SK-N-SH treated with all-trans-retinoic acid at 6 μM for 48 hours (cell line): Measurements from ENCODE around the gene CCDC88C.

ENCODE experiments used
- ARNTL ChIP-seq: fragments of 450-650 bp; formaldehyde crosslinking; IDR thresholded peaks from 2 replicates; pipeline ENCODE4 v1.5.0; 2020; ENCODE audit warnings: low read depth, mild to moderate bottlenecking, moderate library complexity, borderline replicate concordance
- CSDC2 ChIP-seq: fragments of 250-450 bp; sonication (Bioruptor Pico); IDR thresholded peaks from 2 replicates; pipeline ENCODE4 v1.5.0; 2020; ENCODE audit warnings: mild to moderate bottlenecking, moderate library complexity
- GLIS3 ChIP-seq: fragments of 250-450 bp; sonication (Bioruptor Pico); IDR thresholded peaks from 2 replicates; pipeline ENCODE4 v1.5.0; 2020; ENCODE audit warnings: mild to moderate bottlenecking, moderate library complexity
- TSHZ2 ChIP-seq: fragments of 250-450 bp; sonication (Bioruptor Pico); IDR thresholded peaks from 2 replicates; pipeline ENCODE4 v1.5.0; 2020; ENCODE audit warnings: mild to moderate bottlenecking, moderate library complexity
- ZNF8 ChIP-seq: fragments of 450-650 bp; formaldehyde crosslinking; IDR thresholded peaks from 2 replicates; pipeline ENCODE4 v1.5.0; 2020; ENCODE audit warnings: mild to moderate bottlenecking, moderate library complexity
- TF ChIP-seq, protein P1 (sequence below): fragments of 250-450 bp; sonication (Bioruptor Pico); IDR thresholded peaks from 2 replicates; pipeline ENCODE4 v1.5.1; 2020; ENCODE audit warnings: low read depth, mild to moderate bottlenecking, moderate library complexity
- TF ChIP-seq, protein P2 (sequence below): fragments of 250-450 bp; sonication (Bioruptor Pico); IDR thresholded peaks from 2 replicates; pipeline ENCODE4 v1.5.1; 2021; ENCODE audit warnings: mild to moderate bottlenecking, moderate library complexity
- TF ChIP-seq, protein P3 (sequence below): fragments of 250-450 bp; sonication (Bioruptor Pico); IDR thresholded peaks from 2 replicates; pipeline ENCODE4 v1.8.0; 2020; ENCODE audit warnings: mild to moderate bottlenecking, moderate library complexity, borderline replicate concordance

DNA sequence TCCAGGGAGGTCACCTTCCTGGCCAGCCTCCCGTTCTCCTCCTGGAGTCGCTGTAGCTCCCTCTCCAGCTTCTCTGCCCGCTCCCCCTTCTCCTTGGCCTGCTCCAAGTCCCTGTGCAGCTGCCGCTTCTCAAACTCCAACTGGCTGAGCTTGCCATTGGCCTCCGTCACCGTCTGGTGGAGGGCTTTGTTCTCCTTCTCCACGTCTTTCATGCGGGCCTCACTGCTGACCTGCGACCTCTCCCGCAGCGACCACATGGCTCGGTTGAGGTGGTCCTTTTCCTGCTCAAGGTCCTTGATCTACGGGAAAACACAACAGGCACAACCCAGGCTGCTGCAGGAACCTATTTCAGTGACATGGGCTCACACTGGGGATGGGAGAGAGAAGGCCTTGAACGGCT lies 103.8 kb downstream of the CCDC88C start:
- TF ChIP-seq, protein P1, sequence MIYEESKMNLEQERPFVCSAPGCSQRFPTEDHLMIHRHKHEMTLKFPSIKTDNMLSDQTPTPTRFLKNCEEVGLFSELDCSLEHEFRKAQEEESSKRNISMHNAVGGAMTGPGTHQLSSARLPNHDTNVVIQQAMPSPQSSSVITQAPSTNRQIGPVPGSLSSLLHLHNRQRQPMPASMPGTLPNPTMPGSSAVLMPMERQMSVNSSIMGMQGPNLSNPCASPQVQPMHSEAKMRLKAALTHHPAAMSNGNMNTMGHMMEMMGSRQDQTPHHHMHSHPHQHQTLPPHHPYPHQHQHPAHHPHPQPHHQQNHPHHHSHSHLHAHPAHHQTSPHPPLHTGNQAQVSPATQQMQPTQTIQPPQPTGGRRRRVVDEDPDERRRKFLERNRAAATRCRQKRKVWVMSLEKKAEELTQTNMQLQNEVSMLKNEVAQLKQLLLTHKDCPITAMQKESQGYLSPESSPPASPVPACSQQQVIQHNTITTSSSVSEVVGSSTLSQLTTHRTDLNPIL (CRISPR knock-in tag): no peak
- TF ChIP-seq, protein P2, sequence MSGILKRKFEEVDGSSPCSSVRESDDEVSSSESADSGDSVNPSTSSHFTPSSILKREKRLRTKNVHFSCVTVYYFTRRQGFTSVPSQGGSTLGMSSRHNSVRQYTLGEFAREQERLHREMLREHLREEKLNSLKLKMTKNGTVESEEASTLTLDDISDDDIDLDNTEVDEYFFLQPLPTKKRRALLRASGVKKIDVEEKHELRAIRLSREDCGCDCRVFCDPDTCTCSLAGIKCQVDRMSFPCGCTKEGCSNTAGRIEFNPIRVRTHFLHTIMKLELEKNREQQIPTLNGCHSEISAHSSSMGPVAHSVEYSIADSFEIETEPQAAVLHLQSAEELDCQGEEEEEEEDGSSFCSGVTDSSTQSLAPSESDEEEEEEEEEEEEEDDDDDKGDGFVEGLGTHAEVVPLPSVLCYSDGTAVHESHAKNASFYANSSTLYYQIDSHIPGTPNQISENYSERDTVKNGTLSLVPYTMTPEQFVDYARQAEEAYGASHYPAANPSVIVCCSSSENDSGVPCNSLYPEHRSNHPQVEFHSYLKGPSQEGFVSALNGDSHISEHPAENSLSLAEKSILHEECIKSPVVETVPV (CRISPR knock-in tag): no peak
- TF ChIP-seq TSHZ2 (CRISPR knock-in tag): no peak
- TF ChIP-seq ZNF8 (CRISPR knock-in tag): no peak
- TF ChIP-seq GLIS3 (CRISPR knock-in tag): no peak
- TF ChIP-seq, protein P3, sequence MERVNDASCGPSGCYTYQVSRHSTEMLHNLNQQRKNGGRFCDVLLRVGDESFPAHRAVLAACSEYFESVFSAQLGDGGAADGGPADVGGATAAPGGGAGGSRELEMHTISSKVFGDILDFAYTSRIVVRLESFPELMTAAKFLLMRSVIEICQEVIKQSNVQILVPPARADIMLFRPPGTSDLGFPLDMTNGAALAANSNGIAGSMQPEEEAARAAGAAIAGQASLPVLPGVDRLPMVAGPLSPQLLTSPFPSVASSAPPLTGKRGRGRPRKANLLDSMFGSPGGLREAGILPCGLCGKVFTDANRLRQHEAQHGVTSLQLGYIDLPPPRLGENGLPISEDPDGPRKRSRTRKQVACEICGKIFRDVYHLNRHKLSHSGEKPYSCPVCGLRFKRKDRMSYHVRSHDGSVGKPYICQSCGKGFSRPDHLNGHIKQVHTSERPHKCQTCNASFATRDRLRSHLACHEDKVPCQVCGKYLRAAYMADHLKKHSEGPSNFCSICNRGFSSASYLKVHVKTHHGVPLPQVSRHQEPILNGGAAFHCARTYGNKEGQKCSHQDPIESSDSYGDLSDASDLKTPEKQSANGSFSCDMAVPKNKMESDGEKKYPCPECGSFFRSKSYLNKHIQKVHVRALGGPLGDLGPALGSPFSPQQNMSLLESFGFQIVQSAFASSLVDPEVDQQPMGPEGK (CRISPR knock-in tag): no peak
- no peak for TF ChIP-seq CSDC2 (CRISPR knock-in tag)
- TF ChIP-seq ARNTL (CRISPR knock-in tag): no peak
